ENCODE measurements around the gene SCUBE2. TPM values are rescaled to one million over a fixed set of nuclear protein-coding genes. Genes with fewer than 3 reads are reported as not detected.
"Not testable (repeated sequence)": the region's sequence is repeated elsewhere in the genome, so short reads cannot be mapped to it uniquely, and the experiment has no call there.

SCUBE2 gene
- polyA plus RNA-seq, 4 donors: 6.6 to 12.5 (median 8.6) TPM

DNA sequence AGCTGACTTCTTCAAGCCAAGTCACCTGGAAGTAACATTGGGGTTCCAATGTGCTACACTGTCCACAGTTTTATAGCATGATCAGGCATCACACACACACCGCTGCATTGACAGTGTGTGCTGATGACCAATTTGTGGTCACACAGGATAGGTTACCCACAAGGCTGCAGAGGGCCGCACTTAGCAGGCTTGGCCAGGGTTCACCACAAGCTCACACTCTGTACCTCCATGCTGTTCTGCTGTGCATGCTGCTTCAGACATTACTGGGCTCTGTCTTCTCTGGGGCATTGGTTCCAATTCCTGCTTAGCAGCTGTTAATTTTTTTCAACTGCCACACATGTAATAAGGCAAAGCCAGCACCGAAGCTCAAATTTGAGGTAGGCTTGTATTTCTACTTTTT, 76.6 kb downstream of the SCUBE2 start:
- no peak for DNase-seq (ENCODE audit: low read depth in 4 of 4, low spot score in 3 of 4)

DNA sequence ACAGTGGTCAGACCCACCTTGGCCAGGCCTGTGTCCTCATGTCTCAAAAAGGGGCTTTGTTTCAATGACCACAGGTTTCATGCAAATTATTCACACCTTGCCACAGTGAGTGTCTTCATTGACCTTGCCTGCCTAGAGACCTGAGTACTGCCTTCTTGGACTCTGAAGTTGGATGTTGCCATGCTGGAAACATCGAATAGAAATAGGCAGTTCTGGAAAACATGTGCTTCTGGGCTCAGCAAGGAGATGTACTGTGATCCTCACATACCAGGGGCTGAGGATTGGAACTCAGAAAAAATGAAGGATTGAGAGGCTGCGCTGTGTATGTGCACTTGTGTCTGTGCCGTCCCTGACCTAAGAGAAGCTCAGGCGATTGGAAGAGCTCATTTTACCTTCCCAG, 78.0 kb downstream of the SCUBE2 start:
- DNase-seq (ENCODE audit: low read depth in 4 of 4, low spot score in 3 of 4): no peak

DNA sequence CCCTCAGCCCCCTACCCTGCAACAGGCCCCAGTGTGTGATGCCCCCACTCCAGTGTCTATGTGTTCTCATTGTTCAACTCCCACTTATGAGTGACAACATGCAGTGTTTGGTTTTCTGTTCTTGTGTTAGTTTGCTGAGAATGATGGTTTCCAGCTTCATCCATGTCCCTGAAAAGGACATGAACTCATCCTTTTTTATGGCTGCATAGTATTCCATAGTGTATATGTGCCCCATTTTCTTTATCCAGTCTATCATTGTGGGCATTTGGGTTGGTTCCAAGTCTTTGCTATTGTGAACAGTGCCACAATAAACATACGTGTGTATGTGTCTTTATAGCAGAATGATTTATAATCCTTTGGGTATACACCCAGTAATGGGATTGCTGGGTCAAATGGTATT, 81.9 kb downstream of the SCUBE2 start:
- not testable (repeated sequence) for DNase-seq (ENCODE audit: low read depth in 4 of 4, low spot score in 3 of 4)

DNA sequence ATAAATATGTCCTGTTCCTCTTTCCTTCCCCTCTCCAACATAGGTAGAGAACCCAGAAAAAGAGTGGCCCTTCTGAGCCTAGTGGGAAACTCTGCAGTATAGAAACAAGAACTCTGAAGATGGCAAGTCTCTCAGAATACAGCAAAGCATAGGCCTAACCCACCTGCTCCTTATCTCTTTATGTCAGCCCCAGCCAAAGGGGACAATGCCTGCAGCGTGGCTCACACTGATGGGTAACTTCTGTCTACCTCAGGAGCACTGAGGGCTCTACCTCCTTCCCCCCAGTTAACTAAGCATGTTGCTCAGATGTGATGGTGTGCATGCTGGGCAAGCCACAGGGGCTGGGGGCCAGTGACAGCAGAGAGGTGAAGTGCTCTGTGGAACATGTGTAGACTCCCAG, 82.7 kb downstream of the SCUBE2 start:
- no peak for DNase-seq (ENCODE audit: low read depth in 4 of 4, low spot score in 3 of 4)

DNA sequence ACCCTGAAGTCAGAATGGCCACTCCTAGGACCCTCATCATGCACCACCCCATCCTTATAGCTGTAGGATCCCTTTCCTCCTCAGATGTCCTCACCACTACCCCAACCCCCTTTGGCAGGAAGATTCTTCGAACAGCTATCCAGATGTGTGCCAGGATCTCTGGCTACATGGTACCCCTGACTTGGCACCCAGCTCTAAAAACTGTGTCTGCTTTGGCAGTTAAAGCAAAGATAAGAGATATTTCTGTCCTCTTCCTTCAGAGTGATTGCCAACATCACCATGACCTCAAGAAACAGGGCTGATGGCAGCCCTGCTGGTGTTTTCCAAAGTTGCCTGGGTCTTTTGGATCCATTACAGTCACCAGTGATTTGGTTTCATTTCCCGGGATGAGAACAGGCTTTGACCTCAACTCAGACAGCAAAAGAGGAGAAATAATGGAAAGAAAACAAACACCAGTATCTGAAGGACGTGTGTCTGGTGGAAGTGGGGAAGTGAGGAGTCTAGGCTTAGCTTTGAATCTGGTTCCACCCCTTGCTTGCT, 83.3 kb downstream of the SCUBE2 start:
- no peak for DNase-seq (ENCODE audit: low read depth in 4 of 4, low spot score in 3 of 4)

DNA sequence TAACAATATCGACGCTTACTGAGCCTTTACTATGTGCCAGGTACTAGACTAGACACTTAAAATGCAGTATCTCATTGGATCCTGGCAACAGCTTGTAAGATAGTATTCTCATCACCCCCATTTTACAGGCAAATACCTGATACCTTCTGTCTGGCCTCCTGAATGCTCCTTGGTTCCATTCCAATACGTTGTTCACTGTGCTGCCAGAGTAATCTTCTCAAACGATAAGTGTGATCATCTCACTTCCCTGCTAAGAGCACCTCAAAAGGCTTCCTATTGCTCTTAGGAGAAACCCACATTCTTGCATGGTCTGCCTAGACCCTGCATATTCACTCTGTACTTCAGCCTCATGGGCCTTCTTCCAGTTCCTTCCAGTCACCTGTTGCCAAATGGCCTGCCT, 86.3 kb downstream of the SCUBE2 start:
- no peak for DNase-seq (ENCODE audit: low read depth in 4 of 4, low spot score in 3 of 4)

DNA sequence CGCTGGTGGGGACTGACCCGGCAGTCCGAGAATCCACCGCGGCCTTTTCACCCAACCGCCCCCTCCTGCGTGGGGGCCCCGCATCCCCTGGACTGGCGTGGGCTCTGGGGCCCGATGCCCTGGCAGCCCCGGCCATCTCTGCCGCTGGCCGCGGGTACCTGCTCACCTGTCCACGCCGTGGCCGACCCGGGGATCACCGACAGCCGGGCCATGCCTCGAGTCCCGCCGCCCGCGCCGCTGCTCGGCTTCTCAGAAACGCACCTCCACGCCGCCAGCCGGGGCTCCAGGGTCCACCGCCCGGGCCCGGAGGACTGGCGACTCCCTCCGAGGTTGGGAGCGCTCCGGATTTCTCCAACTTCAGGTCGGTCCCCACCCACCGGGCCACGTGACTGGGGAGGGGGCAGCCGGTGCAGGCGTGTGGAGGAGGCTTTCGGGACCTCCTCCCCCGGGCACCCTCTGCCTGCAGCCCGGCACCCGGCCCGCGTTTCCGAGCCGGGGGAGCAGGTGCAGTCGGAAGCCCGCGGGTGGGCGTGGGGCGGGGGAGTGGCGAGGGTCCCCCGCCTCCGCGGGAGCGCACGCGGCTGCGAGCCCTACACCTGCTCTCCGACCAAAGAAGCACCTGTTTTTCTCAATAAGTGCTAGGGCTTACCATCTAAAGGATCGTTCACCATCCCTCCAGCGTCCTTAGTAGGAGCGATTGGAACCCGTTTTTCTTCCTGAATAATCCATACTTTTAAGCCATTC, 87.0 kb downstream of the SCUBE2 start:
- DNase-seq (ENCODE audit: low read depth in 4 of 4, low spot score in 3 of 4): peak in 1 of 4 donors; percentile 21

DNA sequence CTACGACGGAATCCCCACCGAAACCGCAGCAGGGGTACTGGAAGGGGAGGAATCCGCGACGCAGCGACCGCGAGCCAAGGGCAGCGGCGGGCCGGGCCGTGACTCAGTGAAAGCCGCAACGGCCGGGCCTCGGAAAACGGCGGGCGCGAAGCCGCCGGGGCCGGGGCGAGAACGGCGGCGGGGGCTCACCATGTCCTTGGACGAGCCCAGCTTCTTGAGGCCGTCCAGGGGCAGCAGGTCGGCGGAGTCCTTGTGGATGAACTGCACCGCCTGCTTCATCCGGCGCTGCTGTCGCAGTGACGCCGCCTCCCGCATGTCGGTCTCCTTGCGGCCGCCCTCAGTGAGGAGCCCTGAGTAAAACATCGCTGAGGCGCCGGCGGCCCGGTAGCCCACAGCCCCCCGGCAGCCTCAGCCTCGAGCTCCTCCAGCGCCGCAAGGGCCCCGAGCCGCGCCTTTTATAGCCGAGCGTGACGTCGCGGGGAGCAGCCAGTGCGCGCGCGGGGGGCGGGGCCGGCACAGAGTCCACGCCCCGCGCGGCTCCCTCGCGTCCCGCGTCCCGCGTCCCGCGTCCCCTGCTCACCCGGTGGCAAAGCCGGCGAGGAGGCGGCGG, 87.7 kb downstream of the SCUBE2 start, which contains the start of gene NRIP3:
Gene NRIP3 (minus strand): TSS at position 429 of the 610 bp plus-strand sequence. CDS start 66 bp downstream, at position 363.
- DNase-seq (ENCODE audit: low read depth in 4 of 4, low spot score in 3 of 4): peak in 3 of 4 donors; percentile 6 to 36 (median 34)

DNA sequence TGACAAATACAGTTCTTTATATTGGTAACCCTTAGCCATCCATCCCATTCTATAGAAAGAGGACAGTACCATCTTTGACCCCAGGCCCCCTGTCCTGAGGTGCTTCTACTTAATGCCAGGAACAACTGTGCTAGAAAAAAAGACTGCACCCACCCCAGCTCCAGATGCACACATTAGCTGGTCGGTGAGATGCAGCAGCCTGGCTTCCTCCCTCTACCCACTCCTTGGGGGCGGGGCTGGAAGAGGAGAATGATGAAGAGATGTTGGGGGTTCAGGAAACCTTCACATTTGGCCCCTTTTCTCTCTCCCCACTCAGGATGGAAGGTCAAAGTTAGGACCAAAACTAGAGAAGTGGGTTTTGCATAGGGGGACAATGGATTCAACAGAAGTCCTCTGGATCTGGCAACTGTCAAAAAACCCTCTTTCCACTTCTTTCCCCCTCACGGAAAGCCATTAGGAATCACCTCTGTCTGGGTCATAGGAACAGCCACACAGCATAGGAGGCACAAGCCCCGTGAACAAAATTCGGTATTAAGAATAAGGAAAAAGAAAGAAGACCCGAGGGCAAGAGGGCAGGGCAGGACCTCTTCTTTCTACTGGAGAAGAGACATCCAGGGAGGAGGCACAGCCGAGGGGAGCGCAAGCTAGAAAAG, 88.4 kb downstream of the SCUBE2 start:
- no peak for DNase-seq (ENCODE audit: low read depth in 4 of 4, low spot score in 3 of 4)

DNA sequence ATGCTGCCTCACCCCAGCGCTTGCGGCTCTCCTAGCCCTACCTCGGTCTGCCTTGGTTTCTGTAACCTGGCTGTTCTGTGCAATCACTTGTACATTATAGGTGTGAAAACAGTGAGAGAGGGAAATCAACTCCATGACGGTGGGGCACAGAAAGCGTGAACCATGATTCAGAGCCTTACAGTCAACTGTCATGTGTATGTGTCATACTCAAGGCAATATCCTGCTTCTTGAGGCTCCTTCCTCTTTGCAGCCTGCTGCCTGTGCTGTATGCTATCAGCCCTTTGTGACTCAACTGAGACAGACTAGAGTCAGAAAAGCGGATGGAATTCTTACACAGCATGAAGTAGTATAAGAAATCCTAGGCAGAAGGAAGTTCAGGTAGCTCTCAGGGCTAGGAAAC, 89.7 kb downstream of the SCUBE2 start:
- no peak for DNase-seq (ENCODE audit: low read depth in 4 of 4, low spot score in 3 of 4)

DNA sequence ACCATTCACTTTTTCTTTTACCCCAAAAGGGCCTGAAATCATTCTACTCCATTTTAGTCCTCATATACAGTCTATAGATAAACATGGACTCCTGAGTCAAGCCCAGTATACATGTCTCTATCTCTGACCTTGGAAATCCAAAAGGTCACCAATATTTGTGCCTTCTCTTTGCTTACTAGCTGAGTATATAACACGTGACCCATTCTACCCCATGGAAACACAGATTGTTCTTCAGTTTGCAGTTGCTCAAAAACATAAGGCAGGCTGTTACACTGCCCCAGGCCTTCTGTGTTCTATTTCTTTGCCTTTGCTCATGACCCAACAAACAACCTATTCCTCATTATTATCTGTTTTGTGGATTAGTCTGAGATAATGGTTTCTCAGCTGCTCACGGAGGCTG, 93.4 kb downstream of the SCUBE2 start:
- DNase-seq (ENCODE audit: low read depth in 4 of 4, low spot score in 3 of 4): no peak

DNA sequence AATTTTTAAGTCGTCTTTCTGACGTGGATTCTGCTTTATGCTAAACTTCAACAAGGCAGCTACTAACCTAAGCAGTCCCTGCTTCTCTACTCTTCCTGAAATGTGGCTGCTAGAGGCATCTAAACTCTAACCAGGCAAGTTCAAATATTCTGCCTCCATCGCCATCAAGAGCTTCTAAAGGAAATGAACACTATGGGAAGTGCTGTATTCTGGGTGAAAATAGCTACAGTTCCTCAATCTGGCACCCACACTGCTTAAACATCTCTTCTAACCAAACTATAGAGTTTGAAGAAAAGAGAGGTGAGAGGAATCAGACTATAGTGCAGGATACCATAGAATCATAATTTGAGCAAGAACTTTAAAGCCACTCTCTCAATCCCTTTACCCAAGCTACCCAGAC, 93.9 kb downstream of the SCUBE2 start:
- DNase-seq (ENCODE audit: low read depth in 4 of 4, low spot score in 3 of 4): no peak

DNA sequence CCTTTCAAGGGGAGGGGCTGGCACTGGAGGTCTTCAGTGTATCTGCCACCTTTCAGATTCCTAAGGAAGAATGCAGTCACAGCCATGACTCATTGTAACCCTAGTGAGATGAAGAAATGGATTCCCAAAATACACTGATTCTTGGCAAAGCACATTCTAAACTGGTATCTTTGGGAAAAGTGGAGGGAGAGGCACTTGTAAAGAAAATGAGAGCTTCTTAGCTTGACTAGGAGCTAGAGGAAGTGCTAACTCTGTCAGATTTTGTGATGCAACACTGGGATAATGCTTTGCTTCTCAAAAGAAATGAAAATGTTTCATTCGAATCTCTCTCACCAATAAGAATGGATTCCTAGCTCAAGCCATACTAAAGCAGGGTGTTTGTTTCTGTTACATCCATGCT, 101.9 kb downstream of the SCUBE2 start:
- DNase-seq (ENCODE audit: low read depth in 4 of 4, low spot score in 3 of 4): no peak

DNA sequence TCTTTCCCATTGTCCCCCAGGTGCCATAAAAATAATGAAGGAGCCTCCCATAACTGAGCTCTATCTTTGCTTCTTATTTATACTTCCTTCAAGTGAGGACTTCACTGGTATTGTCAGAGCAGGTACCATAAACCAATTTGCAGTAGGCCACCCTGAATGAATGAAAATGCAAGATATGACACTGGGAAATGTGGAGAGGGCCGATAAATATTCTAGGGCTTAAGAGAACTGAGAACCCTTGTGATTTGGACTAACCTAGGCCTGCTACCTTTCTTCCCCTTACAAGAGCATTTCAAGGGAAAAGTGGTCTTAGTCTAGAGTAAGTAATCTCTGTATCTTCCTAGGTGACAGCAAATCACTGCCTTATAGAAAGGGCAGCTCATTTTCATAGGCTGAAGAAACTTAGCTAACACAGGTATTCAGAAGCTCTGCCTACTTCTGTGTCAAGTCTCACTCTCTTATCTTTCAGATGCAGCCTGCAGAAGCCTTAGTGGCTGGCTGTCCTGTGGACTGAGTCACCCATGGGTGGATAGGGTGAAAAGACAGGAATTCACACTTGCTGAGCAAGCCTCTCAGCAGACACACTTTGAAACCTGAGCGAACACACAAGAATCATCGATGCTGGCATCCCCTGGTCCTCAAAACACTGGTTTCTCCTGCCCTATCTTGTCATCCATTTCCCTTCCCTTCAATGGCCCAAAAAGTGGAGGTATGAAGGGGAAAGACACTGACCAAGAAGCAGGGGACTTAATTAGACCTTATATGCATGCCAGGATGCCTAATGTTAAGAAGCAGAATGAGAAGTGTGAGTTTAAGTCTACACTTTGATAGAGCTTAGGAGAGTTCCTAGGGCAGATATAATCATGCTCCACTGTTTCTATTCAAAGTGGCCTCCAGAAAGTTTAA, 102.8 kb downstream of the SCUBE2 start:
- DNase-seq (ENCODE audit: low read depth in 4 of 4, low spot score in 3 of 4): no peak

DNA sequence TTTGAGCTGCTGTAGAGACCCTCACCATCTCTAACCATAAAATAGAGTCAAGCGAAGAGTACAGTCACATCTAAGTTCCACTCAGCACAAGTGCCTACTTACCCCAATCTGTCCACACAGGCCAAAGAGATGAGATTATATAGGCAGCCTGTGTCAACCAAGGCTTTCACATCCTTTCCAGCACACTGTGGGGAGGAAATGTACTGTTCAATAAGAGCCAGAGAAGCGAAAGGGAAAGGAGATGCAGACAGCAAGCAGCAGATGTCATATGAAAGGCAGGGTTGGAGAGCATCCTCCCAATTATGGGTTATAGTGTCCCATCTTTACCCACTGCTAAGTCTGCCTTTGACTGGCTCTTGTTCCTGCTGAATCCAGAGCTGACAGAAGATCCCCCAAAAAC, 104.0 kb downstream of the SCUBE2 start:
- DNase-seq (ENCODE audit: low read depth in 4 of 4, low spot score in 3 of 4): no peak

DNA sequence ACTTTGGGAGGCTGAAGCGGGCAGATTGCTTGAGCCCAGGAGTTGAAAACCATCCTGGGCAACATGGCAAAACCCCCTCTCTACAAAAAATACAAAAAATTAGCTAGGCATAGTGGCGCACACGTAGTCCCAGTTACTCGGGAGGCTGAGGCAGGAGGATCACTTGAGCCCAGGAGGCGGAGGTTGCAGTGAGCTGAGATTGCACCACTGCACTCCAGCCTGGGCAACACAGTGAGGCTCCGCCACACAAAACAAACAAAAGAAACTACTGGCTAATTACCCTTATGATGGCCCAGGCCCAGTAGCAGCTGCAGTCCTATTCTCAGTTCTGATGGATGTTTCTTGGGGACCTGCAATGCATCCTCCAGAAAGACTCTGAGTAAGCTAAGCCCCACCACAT, 104.6 kb downstream of the SCUBE2 start:
- DNase-seq (ENCODE audit: low read depth in 4 of 4, low spot score in 3 of 4): not testable (repeated sequence)

DNA sequence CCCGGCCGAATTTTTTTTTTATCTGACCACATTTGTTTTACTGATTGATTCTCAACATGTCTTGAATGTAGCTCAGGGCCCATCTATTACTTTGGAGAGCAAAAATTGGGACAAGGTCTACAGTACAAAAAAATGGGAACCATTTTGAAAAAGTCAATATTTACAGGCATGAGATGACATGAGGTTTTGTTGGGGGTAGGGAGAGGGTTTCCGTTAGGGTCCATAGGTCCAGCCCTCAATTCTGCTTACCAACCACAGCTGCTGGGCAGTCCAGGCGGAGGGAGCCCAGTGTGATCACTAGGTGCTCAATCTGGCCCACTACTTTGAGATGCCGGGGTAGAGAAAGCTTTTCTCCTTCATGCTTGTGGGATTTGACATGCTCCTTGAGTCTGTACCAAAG, 105.9 kb downstream of the SCUBE2 start:
- no peak for DNase-seq (ENCODE audit: low read depth in 4 of 4, low spot score in 3 of 4)

DNA sequence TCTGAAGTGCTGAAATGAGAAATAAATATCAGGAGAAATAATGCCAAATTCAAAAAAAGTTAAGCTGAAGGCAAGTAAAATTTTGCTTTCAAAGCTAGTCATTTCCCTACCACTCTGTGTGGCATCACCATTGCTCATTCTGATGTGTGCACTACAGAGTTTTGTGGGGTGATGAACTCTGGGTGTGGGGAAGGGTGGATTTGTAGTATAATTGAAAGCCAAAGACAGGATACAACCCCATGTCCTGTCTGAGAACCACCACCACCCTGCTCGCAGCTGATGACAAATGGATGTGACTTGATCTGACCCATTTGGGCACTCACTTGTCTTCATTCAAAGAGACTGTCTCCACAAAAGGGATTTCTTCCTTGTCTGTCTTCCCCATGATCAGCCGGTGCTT, 107.8 kb downstream of the SCUBE2 start:
- DNase-seq (ENCODE audit: low read depth in 4 of 4, low spot score in 3 of 4): no peak

DNA sequence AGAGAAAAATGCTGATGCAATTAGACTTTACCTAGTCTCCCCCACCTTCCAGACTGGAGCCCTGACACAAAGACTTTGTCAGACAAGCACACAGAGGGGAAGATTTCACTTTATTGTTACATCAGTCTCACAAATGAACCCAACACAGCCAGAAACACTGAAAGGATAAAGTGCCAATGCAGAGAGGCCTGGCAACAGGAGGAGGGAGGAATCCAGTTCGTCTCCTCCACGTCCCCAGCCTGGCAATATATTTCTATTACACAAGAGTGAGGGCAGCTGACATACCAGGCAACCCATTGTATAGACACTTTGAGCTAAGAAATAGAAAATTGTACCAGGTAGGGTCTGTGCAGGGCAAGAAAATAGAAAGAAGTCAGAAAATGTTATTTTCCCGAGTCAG, 110.9 kb downstream of the SCUBE2 start:
- no peak for DNase-seq (ENCODE audit: low read depth in 4 of 4, low spot score in 3 of 4)

DNA sequence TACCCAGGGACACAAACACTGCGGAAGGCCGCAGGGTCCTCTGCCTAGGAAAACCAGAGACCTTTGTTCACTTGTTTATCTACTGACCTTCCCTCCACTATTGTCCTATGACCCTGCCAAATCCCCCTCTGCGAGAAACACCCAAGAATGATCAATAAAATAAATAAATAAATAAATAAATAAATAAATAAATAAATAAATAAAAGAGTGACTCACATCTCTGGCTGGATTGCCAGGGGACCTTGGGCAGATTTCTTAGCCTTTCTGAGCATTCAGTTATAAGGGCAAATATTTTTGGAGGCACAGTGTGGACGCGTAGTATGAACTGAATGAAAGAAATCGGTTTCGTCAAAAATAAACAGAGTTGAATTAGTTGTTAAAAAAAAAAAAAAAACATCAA, 112.0 kb downstream of the SCUBE2 start:
- not testable (repeated sequence) for DNase-seq (ENCODE audit: low read depth in 4 of 4, low spot score in 3 of 4)

DNA sequence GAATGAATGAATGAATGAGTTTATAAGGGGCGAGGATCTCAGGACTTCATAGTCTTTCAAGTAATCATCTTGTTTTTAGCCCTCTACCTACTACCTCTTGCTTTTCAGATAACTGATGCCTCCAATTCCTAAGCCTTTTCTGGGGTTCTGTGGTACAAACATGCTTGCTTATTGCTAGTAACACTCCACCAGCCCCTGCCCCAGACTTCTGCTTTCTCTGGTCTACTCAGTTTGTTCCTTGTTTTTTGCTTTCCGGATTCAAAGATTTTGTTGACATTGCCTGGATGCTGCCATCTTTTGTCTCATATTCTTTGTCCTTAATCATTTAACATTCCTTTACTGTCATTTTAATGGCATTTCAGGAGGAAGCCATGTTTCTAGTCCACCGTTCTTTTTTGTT, 118.3 kb downstream of the SCUBE2 start:
- DNase-seq (ENCODE audit: low read depth in 4 of 4, low spot score in 3 of 4): no peak
